Measurements from ENCODE around the gene PFN2. TPM values are rescaled to one million over a fixed set of nuclear protein-coding genes. Genes with fewer than 3 reads are reported as not detected.
"Not testable (repeated sequence)": the region's sequence is repeated elsewhere in the genome, so short reads cannot be mapped to it uniquely, and the experiment has no call there.

The PFN2 gene
- total RNA-seq, 1 donor from 2014 or later, result 179 TPM

GRCh38 chr3:149947231-149947630 is 23.5 kb downstream of the PFN2 start:
- H3K9me3 Mint-ChIP-seq (ENCODE audit: unreplicated experiment), result peaks cover 9% of the 10 kb centered on the region
- DNase-seq (ENCODE audit: low read depth), result no peak

DNA sequence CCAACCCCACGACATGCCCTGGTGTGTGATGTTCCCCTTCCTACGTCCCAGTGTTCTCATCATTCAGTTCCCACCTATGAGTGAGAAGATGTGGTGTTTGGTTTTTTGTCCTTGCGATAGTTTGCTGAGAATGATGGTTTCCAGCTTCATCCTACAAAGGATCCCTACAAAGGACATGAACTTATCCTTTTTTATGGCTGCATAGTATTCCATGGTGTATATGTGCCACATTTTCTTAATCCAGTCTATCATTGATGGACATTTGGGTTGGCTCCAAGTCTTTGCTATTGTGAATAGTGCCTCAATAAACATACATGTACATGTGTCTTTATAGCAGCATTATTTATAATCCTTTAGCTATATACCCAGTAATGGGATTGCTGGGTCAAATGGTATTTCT is 26.7 kb downstream of the PFN2 start:
- H3K9ac ChIP-seq (ENCODE audit: low read length); H3K9me3 ChIP-seq (ENCODE audit: insufficient read depth, low read depth, low read length); H3K27me3 ChIP-seq (ENCODE audit: insufficient read depth, low read length); H2AFZ ChIP-seq (ENCODE audit: low read depth, low read length); H3K4me1 ChIP-seq (ENCODE audit: insufficient read depth, low read length); H3K27me3 Mint-ChIP-seq (ENCODE audit: low read depth, unreplicated experiment); DNase-seq (ENCODE audit: low read depth); H3K4me1 Mint-ChIP-seq (ENCODE audit: low read depth, unreplicated experiment); H3K4me2 ChIP-seq (ENCODE audit: low read length); H3K36me3 ChIP-seq (ENCODE audit: insufficient read depth, low read length); H3K79me2 ChIP-seq (ENCODE audit: insufficient read depth, low read length); H3K4me3 ChIP-seq (ENCODE audit: insufficient read depth, low read depth, low read length); H3K9me3 Mint-ChIP-seq (ENCODE audit: unreplicated experiment); H3K27ac ChIP-seq (ENCODE audit: low read depth, low read length); FAIRE-seq; H3K27ac Mint-ChIP-seq (ENCODE audit: unreplicated experiment); H4K20me1 ChIP-seq (ENCODE audit: insufficient read depth, low read length); H3K4me3 Mint-ChIP-seq (ENCODE audit: unreplicated experiment): not testable (repeated sequence)
- H3K36me3 Mint-ChIP-seq (ENCODE audit: low read depth, unreplicated experiment), result peaks cover 29% of the 10 kb centered on the region

More at GRCh38 chr3:149947231-149947630, 23.5 kb downstream of the PFN2 start:
- Histone ChIP-seq H3K36me3 (ENCODE audit: insufficient read depth, low read length) (peaks cover 9% of the 10 kb centered on the region), H3K4me2 (ENCODE audit: low read length) (no peak overlapping the region), H3K79me2 (ENCODE audit: insufficient read depth, low read length) (no peaks in the 10 kb centered on the region), H2AFZ (ENCODE audit: low read depth, low read length) (no peak overlapping the region), H3K4me3 (ENCODE audit: insufficient read depth, low read depth, low read length) (no peak overlapping the region), H3K9me3 (ENCODE audit: insufficient read depth, low read depth, low read length) (no peaks in the 10 kb centered on the region), H3K4me1 (ENCODE audit: insufficient read depth, low read length) (no peaks in the 10 kb centered on the region), H4K20me1 (ENCODE audit: insufficient read depth, low read length) (no peaks in the 10 kb centered on the region), H3K27me3 (ENCODE audit: insufficient read depth, low read length) (no peaks in the 10 kb centered on the region), H3K27ac (ENCODE audit: low read depth, low read length) (no peak overlapping the region), H3K9ac (ENCODE audit: low read length) (no peak overlapping the region)
- H3K27ac Mint-ChIP-seq (ENCODE audit: unreplicated experiment), result peak overlapping the region; percentile 41
- peaks cover 43% of the 10 kb centered on the region for H3K36me3 Mint-ChIP-seq (ENCODE audit: low read depth, unreplicated experiment)
- FAIRE-seq, result no peak
- H3K27me3 Mint-ChIP-seq (ENCODE audit: low read depth, unreplicated experiment), result no peaks in the 10 kb centered on the region
- no peak overlapping the region for H3K4me3 Mint-ChIP-seq (ENCODE audit: unreplicated experiment)
- peaks cover 6% of the 10 kb centered on the region for H3K4me1 Mint-ChIP-seq (ENCODE audit: low read depth, unreplicated experiment)
- TF ChIP-seq EZH2 (IDR thresholded peaks at IDR 0.05; ENCODE audit: insufficient read depth, low read length), result no peak
- TF ChIP-seq, protein P1, sequence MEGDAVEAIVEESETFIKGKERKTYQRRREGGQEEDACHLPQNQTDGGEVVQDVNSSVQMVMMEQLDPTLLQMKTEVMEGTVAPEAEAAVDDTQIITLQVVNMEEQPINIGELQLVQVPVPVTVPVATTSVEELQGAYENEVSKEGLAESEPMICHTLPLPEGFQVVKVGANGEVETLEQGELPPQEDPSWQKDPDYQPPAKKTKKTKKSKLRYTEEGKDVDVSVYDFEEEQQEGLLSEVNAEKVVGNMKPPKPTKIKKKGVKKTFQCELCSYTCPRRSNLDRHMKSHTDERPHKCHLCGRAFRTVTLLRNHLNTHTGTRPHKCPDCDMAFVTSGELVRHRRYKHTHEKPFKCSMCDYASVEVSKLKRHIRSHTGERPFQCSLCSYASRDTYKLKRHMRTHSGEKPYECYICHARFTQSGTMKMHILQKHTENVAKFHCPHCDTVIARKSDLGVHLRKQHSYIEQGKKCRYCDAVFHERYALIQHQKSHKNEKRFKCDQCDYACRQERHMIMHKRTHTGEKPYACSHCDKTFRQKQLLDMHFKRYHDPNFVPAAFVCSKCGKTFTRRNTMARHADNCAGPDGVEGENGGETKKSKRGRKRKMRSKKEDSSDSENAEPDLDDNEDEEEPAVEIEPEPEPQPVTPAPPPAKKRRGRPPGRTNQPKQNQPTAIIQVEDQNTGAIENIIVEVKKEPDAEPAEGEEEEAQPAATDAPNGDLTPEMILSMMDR (IDR thresholded peaks at IDR 0.05; ENCODE audit: insufficient read depth, low read depth, low read length), result no peak

GRCh38 chr3:149942409-149942808 is 28.3 kb downstream of the PFN2 start:
- H3K36me3 Mint-ChIP-seq (ENCODE audit: low read depth, unreplicated experiment), result peaks cover 22% of the 10 kb centered on the region
- peaks cover 3% of the 10 kb centered on the region for H3K4me1 ChIP-seq (ENCODE audit: insufficient read depth, low read length)
- H3K27me3 ChIP-seq (ENCODE audit: insufficient read depth, low read length), result no peaks in the 10 kb centered on the region
- TF ChIP-seq EZH2 (IDR thresholded peaks at IDR 0.05; ENCODE audit: insufficient read depth, low read length), result no peak
- TF ChIP-seq, protein P1 (IDR thresholded peaks at IDR 0.05; ENCODE audit: insufficient read depth, low read depth, low read length), result no peak
- H3K9me3 ChIP-seq (ENCODE audit: insufficient read depth, low read depth, low read length), result no peaks in the 10 kb centered on the region
- no peak overlapping the region for H3K4me2 ChIP-seq (ENCODE audit: low read length)
- H3K79me2 ChIP-seq (ENCODE audit: insufficient read depth, low read length), result no peaks in the 10 kb centered on the region
- FAIRE-seq, result no peak
- no peaks in the 10 kb centered on the region for H3K36me3 ChIP-seq (ENCODE audit: insufficient read depth, low read length)
- H3K4me1 Mint-ChIP-seq (ENCODE audit: low read depth, unreplicated experiment), result peaks cover 11% of the 10 kb centered on the region
- no peak overlapping the region for H3K27ac Mint-ChIP-seq (ENCODE audit: unreplicated experiment)
- H3K9me3 Mint-ChIP-seq (ENCODE audit: unreplicated experiment), result peaks cover 9% of the 10 kb centered on the region
- H3K9ac ChIP-seq (ENCODE audit: low read length), result no peak overlapping the region
- no peak overlapping the region for H3K4me3 ChIP-seq (ENCODE audit: insufficient read depth, low read depth, low read length)
- no peak overlapping the region for H3K4me3 Mint-ChIP-seq (ENCODE audit: unreplicated experiment)
- no peaks in the 10 kb centered on the region for H4K20me1 ChIP-seq (ENCODE audit: insufficient read depth, low read length)
- H2AFZ ChIP-seq (ENCODE audit: low read depth, low read length), result no peak overlapping the region
- H3K27me3 Mint-ChIP-seq (ENCODE audit: low read depth, unreplicated experiment), result no peaks in the 10 kb centered on the region
- no peak overlapping the region for H3K27ac ChIP-seq (ENCODE audit: low read depth, low read length)
- no peak for DNase-seq (ENCODE audit: low read depth)

Measured in astrocyte (in vitro differentiated cells and primary cell).